ENCODE results near the gene HECTD4. TPM values are rescaled to one million over a fixed set of nuclear protein-coding genes. Genes with fewer than 3 reads are reported as not detected.

Gene HECTD4
- polyA plus RNA-seq, 1 experiment: 7.3 TPM

DNA sequence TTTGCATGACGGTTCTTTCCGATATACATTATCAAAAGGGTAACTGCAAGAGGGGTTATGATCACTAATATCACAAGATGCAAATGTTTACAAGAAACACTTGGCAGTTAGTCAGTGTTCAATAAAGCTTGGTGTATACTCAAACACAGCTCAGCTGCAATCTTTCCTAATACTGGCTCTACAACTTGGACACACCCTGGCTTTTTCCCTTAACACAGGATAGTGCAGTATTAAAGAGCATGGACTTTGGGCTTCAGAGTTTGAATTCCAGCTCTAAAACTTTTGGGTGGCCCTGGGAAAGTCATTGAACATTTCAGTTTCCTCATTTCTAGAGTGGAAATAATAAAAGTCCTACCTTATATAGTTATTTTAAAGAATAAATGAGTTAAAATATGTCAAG, 107.0 kb downstream of the HECTD4 start:
- peaks cover 4% of the 10 kb centered on the region; the same call in 1 of the 2 replicates for H3K36me3 ChIP-seq (ENCODE audit: control insufficient read depth, insufficient read depth, low read length)
- no peak overlapping the region for H3K4me3 ChIP-seq (ENCODE audit: low read depth, low read length)
- H3K27me3 ChIP-seq (ENCODE audit: control insufficient read depth, insufficient read depth, low read length): no peaks in the 10 kb centered on the region
- TF ChIP-seq CTCF (IDR thresholded peaks at IDR 0.05; ENCODE audit: insufficient read depth, low read depth, low read length): no peak
- CTCF ChIA-PET: interaction anchor here (2.1 kb wide), 1 partner anchor 112 kb away, joined by 7 read pairs; no protein-coding TSS in a partner anchor
- POLR2A ChIA-PET: no interaction called here
- DNase-seq (ENCODE audit: low read depth): no peak

- DNase-seq (ENCODE audit: low read depth): no peak
- ChIA-PET POLR2A (no interaction called here), CTCF (interaction anchor here (1.0 to 1.1 kb wide), 2 partner anchors 35 to 117 kb away, joined by 3 to 4 read pairs; no protein-coding TSS in a partner anchor)
- no peak overlapping the region for H3K4me3 ChIP-seq (ENCODE audit: low read depth, low read length)
- H3K27me3 ChIP-seq (ENCODE audit: control insufficient read depth, insufficient read depth, low read length): no peaks in the 10 kb centered on the region
- peaks cover 4% of the 10 kb centered on the region; the same call in 1 of the 2 replicates for H3K36me3 ChIP-seq (ENCODE audit: control insufficient read depth, insufficient read depth, low read length)
- TF ChIP-seq CTCF (IDR thresholded peaks at IDR 0.05; ENCODE audit: insufficient read depth, low read depth, low read length): no peak
These were observed 111.6 kb downstream of the HECTD4 start for GRCh38 chr12:112270673-112271072.

DNA sequence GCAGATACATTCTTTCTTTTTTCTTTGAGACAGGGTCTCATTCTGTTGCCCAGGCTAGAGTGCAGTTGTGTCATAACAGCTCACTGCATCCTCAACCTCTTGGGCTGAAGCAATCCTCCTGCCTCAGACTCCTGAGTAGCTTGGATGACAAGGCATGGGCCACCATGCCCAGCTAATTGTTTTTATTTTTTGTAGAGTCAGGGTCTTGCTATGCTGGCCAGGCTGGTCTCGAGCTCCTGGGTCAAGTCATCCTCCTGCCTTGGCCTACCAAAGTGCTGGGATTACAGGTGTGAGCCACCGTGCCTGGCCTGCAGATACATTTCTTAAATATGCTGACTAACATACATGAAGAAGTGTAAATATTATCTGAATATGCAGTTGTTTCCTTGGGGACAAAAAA, 115.8 kb downstream of the HECTD4 start:
- POLR2A ChIA-PET: no interaction called here
- Histone ChIP-seq H3K27me3 (ENCODE audit: control insufficient read depth, insufficient read depth, low read length) (no peaks in the 10 kb centered on the region), H3K4me3 (ENCODE audit: low read depth, low read length) (no peak overlapping the region), H3K36me3 (ENCODE audit: control insufficient read depth, insufficient read depth, low read length) (peaks cover under 1% of the 10 kb centered on the region; the same call in 1 of the 2 replicates)
- TF ChIP-seq CTCF (IDR thresholded peaks at IDR 0.05; ENCODE audit: insufficient read depth, low read depth, low read length): no peak
- no peak for DNase-seq (ENCODE audit: low read depth)
- CTCF ChIA-PET: interaction anchor here (1.2 kb wide), 1 partner anchor 120 kb away, joined by 6 read pairs; no protein-coding TSS in a partner anchor

DNA sequence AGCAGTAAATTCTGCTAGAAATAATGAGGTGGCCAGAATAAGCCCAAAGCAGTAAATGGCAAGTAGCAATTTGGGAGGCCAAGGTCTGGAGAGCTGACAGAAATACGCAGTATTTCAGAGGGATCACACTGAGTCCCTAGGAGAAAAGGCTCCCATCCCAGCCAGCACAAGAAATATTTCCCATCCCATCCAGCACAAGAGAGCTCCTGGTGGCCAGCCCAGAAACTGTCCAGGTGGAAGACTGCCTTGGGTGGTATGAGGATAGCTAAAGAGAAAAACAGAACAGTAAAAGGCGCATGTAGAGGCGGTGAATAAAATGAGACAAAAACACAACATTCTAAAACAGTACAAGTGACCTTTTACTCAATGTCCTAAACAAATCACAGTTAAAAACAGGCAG, 120.7 kb downstream of the HECTD4 start:
- no peak overlapping the region for H3K4me3 ChIP-seq (ENCODE audit: low read depth, low read length)
- 0 out of 2 replicates have a peak, but pooled peaks have one; percentile 20 for TF ChIP-seq CTCF (IDR thresholded peaks at IDR 0.05; ENCODE audit: insufficient read depth, low read depth, low read length)
- no peak for DNase-seq (ENCODE audit: low read depth)
- H3K27me3 ChIP-seq (ENCODE audit: control insufficient read depth, insufficient read depth, low read length): no peaks in the 10 kb centered on the region
- ChIA-PET CTCF (interaction anchor here (0.7 to 2.2 kb wide), 4 partner anchors 10 to 126 kb away, joined by 3 to 12 read pairs (median 4); no protein-coding TSS in a partner anchor), POLR2A (no interaction called here)
- H3K36me3 ChIP-seq (ENCODE audit: control insufficient read depth, insufficient read depth, low read length): peaks cover 5% of the 10 kb centered on the region; the same call in 1 of the 2 replicates

- ChIA-PET POLR2A (no interaction called here), CTCF (interaction anchor here (2.1 kb wide), 1 partner anchor 128 kb away, joined by 5 read pairs; no protein-coding TSS in a partner anchor)
- no peak for TF ChIP-seq CTCF (IDR thresholded peaks at IDR 0.05; ENCODE audit: insufficient read depth, low read depth, low read length)
- no peak for DNase-seq (ENCODE audit: low read depth)
- Histone ChIP-seq H3K36me3 (ENCODE audit: control insufficient read depth, insufficient read depth, low read length) (peaks cover 6% of the 10 kb centered on the region), H3K27me3 (ENCODE audit: control insufficient read depth, insufficient read depth, low read length) (no peaks in the 10 kb centered on the region), H3K4me3 (ENCODE audit: low read depth, low read length) (no peak overlapping the region)
These were observed 123.3 kb downstream of the HECTD4 start for GRCh38 chr12:112258926-112259325.
